GM19238 (cell line): ENCODE measurements around the gene HYI.

Source experiments
- DNase-seq: peaks from one replicate; pipeline ENCODE4 v3.0.0; 2011; ENCODE audit warnings: low spot score; ENCODE audit not compliant: insufficient read length

The HYI gene

GRCh38 chr1:43402089-43402865 lies 51.5 kb downstream of the HYI start:
- no peak for DNase-seq
